Measurements from ENCODE around the gene BCL6B.
"Not testable (repeated sequence)": the region's sequence is repeated elsewhere in the genome, so short reads cannot be mapped to it uniquely, and the experiment has no call there.

BCL6B gene

GRCh38 chr17:7022781-7023571 is at the start of gene BCL6B:
Gene BCL6B (plus strand): TSS chr17:7023050. CDS start chr17:7023672, 622 bp downstream.
- no peak for DNase-seq

GRCh38 chr17:6979440-6979839 is 43.4 kb upstream of the BCL6B start:
- not testable (repeated sequence) for DNase-seq

- no peak for DNase-seq
Measured at GRCh38 chr17:6981426-6981825, 41.4 kb upstream of the BCL6B start.

- DNase-seq = no peak
Measured at GRCh38 chr17:6985266-6985665, 37.6 kb upstream of the BCL6B start.

- no peak for DNase-seq
Measured at GRCh38 chr17:6986676-6987075, 36.2 kb upstream of the BCL6B start.

- DNase-seq = no peak
Measured at GRCh38 chr17:6989779-6990178, 33.1 kb upstream of the BCL6B start.

GRCh38 chr17:6993613-6994056 is 29.2 kb upstream of the BCL6B start:
- not testable (repeated sequence) for DNase-seq

- DNase-seq = no peak
Measured at GRCh38 chr17:6994118-6994598, 28.7 kb upstream of the BCL6B start.

GRCh38 chr17:6994666-6995256 is 28.1 kb upstream of the BCL6B start:
- DNase-seq = no peak

GRCh38 chr17:6995500-6996255 is 27.2 kb upstream of the BCL6B start, which contains the start of gene ALOX12:
Gene ALOX12 (plus strand): TSS chr17:6996049. CDS start chr17:6996118, 69 bp downstream.
- no peak for DNase-seq

- DNase-seq = no peak
Measured at GRCh38 chr17:6996256-6997011, 26.4 kb upstream of the BCL6B start.

GRCh38 chr17:6997171-6997570 is 25.7 kb upstream of the BCL6B start:
- no peak for DNase-seq

GRCh38 chr17:6998855-6999508 is 23.9 kb upstream of the BCL6B start:
- no peak for DNase-seq

- DNase-seq = peak; percentile 50
Measured at GRCh38 chr17:7001318-7001961, 21.4 kb upstream of the BCL6B start.

- no peak for DNase-seq
Measured at GRCh38 chr17:7002288-7003047, 20.4 kb upstream of the BCL6B start.

GRCh38 chr17:7003745-7004144 is 19.1 kb upstream of the BCL6B start:
- no peak for DNase-seq

- DNase-seq = peak; percentile 85
Measured at GRCh38 chr17:7004398-7005253, 18.2 kb upstream of the BCL6B start.

GRCh38 chr17:7005716-7006115 is 17.1 kb upstream of the BCL6B start:
- no peak for DNase-seq

GRCh38 chr17:7007143-7007542 is 15.7 kb upstream of the BCL6B start:
- DNase-seq = no peak

- DNase-seq = no peak
Measured at GRCh38 chr17:7010523-7010922, 12.3 kb upstream of the BCL6B start.

Data from CD4-positive, alpha-beta T cell treated with Interleukin-12 subunit alpha and Interleukin-12 subunit beta, for 1 hour (primary cell).